ENCODE data around the gene ST3GAL6. TPM values are rescaled to one million over a fixed set of nuclear protein-coding genes. Genes with fewer than 3 reads are reported as not detected.

ST3GAL6 gene
- total and polyA plus RNA-seq, 9 of the 15 experiments (the other 6 are each of a cell fraction or from before 2014, with no cell fraction given) = 0.14 TPM; not detected in 8

- no peak for TF ChIP-seq EP400 (IDR thresholded peaks at IDR 0.05)
Observed at GRCh38 chr3:98737301-98737700, 25.8 kb upstream of the ST3GAL6 start (continued).

- Histone ChIP-seq H3K27me3 (ENCODE audit: control insufficient read depth in 2 of 2, insufficient read depth in 2 of 2, low read length in 2 of 2) (no peaks in the 10 kb centered on the region), H3K9ac (ENCODE audit: insufficient read depth in 1 of 2, low read depth in 2 of 2, low read length in 2 of 2) (no peak overlapping the region), H3K9me1 (ENCODE audit: control insufficient read depth, insufficient read depth, low read length) (no peaks in the 10 kb centered on the region), H3K4me2 (ENCODE audit: insufficient read depth, low read length) (no peak overlapping the region), H3K9me3 (replicated peaks; ENCODE audit: control insufficient read depth, insufficient read depth, low read depth, low read length) (no peaks in the 10 kb centered on the region), H3K4me3 (no peak overlapping the region), H3K79me2 (ENCODE audit: control insufficient read depth, insufficient read depth, low read length) (no peaks in the 10 kb centered on the region), H3K36me3 (ENCODE audit: control insufficient read depth, insufficient read depth, low read length) (no peaks in the 10 kb centered on the region), H3K4me1 (replicated peaks in 1 of 2; ENCODE audit: control insufficient read depth in 2 of 2, insufficient read depth in 2 of 2, low read length in 2 of 2) (no peaks in the 10 kb centered on the region), H4K20me1 (replicated peaks; ENCODE audit: control insufficient read depth, insufficient read depth, low read length) (no peaks in the 10 kb centered on the region), H3K27ac (ENCODE audit: extremely low read depth, low read depth, low read length) (no peak overlapping the region), H2AFZ (ENCODE audit: low read depth, low read length) (no peak overlapping the region)
- ChIA-PET CTCF (ENCODE audit: low intra/inter-chr PET ratio) (no interaction called here), POLR2A (no interaction called here)
- in situ Hi-C loops (cut with MboI) (no loop called here), intact Hi-C loops (cut with micrococcal nuclease) (no loop called here)
- FAIRE-seq (no peak), DNase-seq (ENCODE audit: extremely low read depth in 1 of 4, low spot score in 3 of 4) (no peak), ATAC-seq (no peak)
- BruUV-seq (replicated peaks) = no TSS peak
- no peak for TF ChIP-seq ZFP1 (CRISPR knock-in tag; IDR thresholded peaks at IDR 0.05)
- no peak for TF ChIP-seq ZBTB9 (CRISPR knock-in tag; IDR thresholded peaks at IDR 0.05)
- TF ChIP-seq ZMIZ1 (IDR thresholded peaks at IDR 0.05; ENCODE audit: low read depth in 2 of 2, low read length in 2 of 2) = no peak
- TF ChIP-seq ZFX (CRISPR knock-in tag; IDR thresholded peaks at IDR 0.05) = no peak
- no peak for TF ChIP-seq SIN3B (IDR thresholded peaks at IDR 0.05; ENCODE audit: low read depth)
- TF ChIP-seq SMAD4 (CRISPR knock-in tag; conservative IDR thresholded peaks at IDR 0.05) = no peak
- TF ChIP-seq CHAMP1 (IDR thresholded peaks at IDR 0.05) = no peak
- TF ChIP-seq XRCC4 (IDR thresholded peaks at IDR 0.05; ENCODE audit: extremely low read depth, insufficient read depth, insufficient read length) = no peak
- TF ChIP-seq RFX7 (CRISPR knock-in tag; IDR thresholded peaks at IDR 0.05) = no peak
- TF ChIP-seq FIP1L1 (IDR thresholded peaks at IDR 0.05; ENCODE audit: low read depth, low read length, poor library complexity, severe bottlenecking) = no peak
- TF ChIP-seq MTF1 (CRISPR knock-in tag; IDR thresholded peaks at IDR 0.05; ENCODE audit: borderline replicate concordance) = no peak
- TF ChIP-seq TAF7 (tag; IDR thresholded peaks at IDR 0.05) = no peak
- no peak for TF ChIP-seq HMGN3 (IDR thresholded peaks at IDR 0.05; ENCODE audit: borderline replicate concordance, extremely low read depth, insufficient read length, low read depth, low read length)
Observed at GRCh38 chr3:98739266-98739665, 23.9 kb upstream of the ST3GAL6 start.

All from K562 (cell line).